ENCODE data around the gene PCAT7. TPM values are rescaled to one million over a fixed set of nuclear protein-coding genes. Genes with fewer than 3 reads are reported as not detected.

The PCAT7 gene
- total RNA-seq, 1 experiment from 2014 or later: 3.8 TPM

GRCh38 chr9:94568972-94569712, 14.3 kb downstream of the PCAT7 start:
- Histone ChIP-seq H3K79me2 (ENCODE audit: low read depth) (no peaks in the 10 kb centered on the region), H3K4me1 (replicated peaks; ENCODE audit: insufficient read depth) (no peaks in the 10 kb centered on the region), H3K9me2 (ENCODE audit: insufficient read depth) (no peaks in the 10 kb centered on the region), H3F3A (ENCODE audit: insufficient read depth, low read depth) (peaks cover 3% of the 10 kb centered on the region; the same call in 1 of the 2 replicates), H3K4me2 (no peak overlapping the region), H3K4me3 (no peak overlapping the region), H3K27me3 (ENCODE audit: insufficient read depth, low read depth) (no peaks in the 10 kb centered on the region; the same call in 1 of the 2 replicates), H4K20me1 (ENCODE audit: insufficient read depth) (no peaks in the 10 kb centered on the region), H3K27ac (no peak overlapping the region), H2AFZ (no peak overlapping the region), H3K9me3 (ENCODE audit: insufficient read depth, low read depth) (peaks cover 2% of the 10 kb centered on the region; the same call in 1 of the 2 replicates), H3K36me3 (ENCODE audit: low read depth) (no peaks in the 10 kb centered on the region)
- ChIA-PET CTCF (interaction anchor here (0.5 kb wide), 1 partner anchor 100 kb away, joined by 4 read pairs; no protein-coding TSS in a partner anchor), POLR2A (ENCODE audit: unreplicated experiment) (no interaction called here)
- DNase-seq: no peak
- no TSS peak for BruUV-seq (replicated peaks)
- intact Hi-C loops (cut with micrococcal nuclease; ENCODE audit: unreplicated experiment): no loop called here
- TF ChIP-seq, protein P1, sequence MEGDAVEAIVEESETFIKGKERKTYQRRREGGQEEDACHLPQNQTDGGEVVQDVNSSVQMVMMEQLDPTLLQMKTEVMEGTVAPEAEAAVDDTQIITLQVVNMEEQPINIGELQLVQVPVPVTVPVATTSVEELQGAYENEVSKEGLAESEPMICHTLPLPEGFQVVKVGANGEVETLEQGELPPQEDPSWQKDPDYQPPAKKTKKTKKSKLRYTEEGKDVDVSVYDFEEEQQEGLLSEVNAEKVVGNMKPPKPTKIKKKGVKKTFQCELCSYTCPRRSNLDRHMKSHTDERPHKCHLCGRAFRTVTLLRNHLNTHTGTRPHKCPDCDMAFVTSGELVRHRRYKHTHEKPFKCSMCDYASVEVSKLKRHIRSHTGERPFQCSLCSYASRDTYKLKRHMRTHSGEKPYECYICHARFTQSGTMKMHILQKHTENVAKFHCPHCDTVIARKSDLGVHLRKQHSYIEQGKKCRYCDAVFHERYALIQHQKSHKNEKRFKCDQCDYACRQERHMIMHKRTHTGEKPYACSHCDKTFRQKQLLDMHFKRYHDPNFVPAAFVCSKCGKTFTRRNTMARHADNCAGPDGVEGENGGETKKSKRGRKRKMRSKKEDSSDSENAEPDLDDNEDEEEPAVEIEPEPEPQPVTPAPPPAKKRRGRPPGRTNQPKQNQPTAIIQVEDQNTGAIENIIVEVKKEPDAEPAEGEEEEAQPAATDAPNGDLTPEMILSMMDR (conservative IDR thresholded peaks at IDR 0.05): no peak
- TF ChIP-seq EZH2 (IDR thresholded peaks at IDR 0.05; ENCODE audit: low read depth): no peak

- no peak for DNase-seq
- Histone ChIP-seq H3K4me1 (replicated peaks; ENCODE audit: insufficient read depth) (no peaks in the 10 kb centered on the region), H3K27me3 (ENCODE audit: insufficient read depth, low read depth) (no peaks in the 10 kb centered on the region; the same call in 1 of the 2 replicates), H3K79me2 (ENCODE audit: low read depth) (no peaks in the 10 kb centered on the region), H3K4me2 (no peak overlapping the region), H3F3A (ENCODE audit: insufficient read depth, low read depth) (no peaks in the 10 kb centered on the region), H3K9me3 (ENCODE audit: insufficient read depth, low read depth) (no peaks in the 10 kb centered on the region), H3K4me3 (no peak overlapping the region), H3K27ac (no peak overlapping the region), H4K20me1 (ENCODE audit: insufficient read depth) (no peaks in the 10 kb centered on the region), H3K36me3 (ENCODE audit: low read depth) (no peaks in the 10 kb centered on the region), H2AFZ (no peak overlapping the region), H3K9me2 (ENCODE audit: insufficient read depth) (no peaks in the 10 kb centered on the region)
- POLR2A ChIA-PET (ENCODE audit: unreplicated experiment): no interaction called here
- intact Hi-C loops (cut with micrococcal nuclease; ENCODE audit: unreplicated experiment): no loop called here
- TF ChIP-seq, protein P1 (conservative IDR thresholded peaks at IDR 0.05): no peak
- no TSS peak for BruUV-seq (replicated peaks)
- CTCF ChIA-PET: no interaction called here
Measured at GRCh38 chr9:94576131-94576530, 21.2 kb downstream of the PCAT7 start.

- POLR2A ChIA-PET (ENCODE audit: unreplicated experiment): no interaction called here
Measured at GRCh38 chr9:94577036-94577435, 22.2 kb downstream of the PCAT7 start.

More at GRCh38 chr9:94577036-94577435, 22.2 kb downstream of the PCAT7 start:
- H3K4me1 ChIP-seq (replicated peaks; ENCODE audit: insufficient read depth): no peaks in the 10 kb centered on the region
- no TSS peak for BruUV-seq (replicated peaks)
- H3K27ac ChIP-seq: no peak overlapping the region
- no peaks in the 10 kb centered on the region for H3K79me2 ChIP-seq (ENCODE audit: low read depth)
- no peak for DNase-seq
- no peaks in the 10 kb centered on the region for H3K27me3 ChIP-seq (ENCODE audit: insufficient read depth, low read depth)
- no peak overlapping the region for H2AFZ ChIP-seq
- TF ChIP-seq EZH2 (IDR thresholded peaks at IDR 0.05; ENCODE audit: low read depth): no peak
- TF ChIP-seq, protein P1 (conservative IDR thresholded peaks at IDR 0.05): no peak
- no peaks in the 10 kb centered on the region for H4K20me1 ChIP-seq (ENCODE audit: insufficient read depth)
- H3K9me3 ChIP-seq (ENCODE audit: insufficient read depth, low read depth): no peaks in the 10 kb centered on the region
- H3K36me3 ChIP-seq (ENCODE audit: low read depth): no peaks in the 10 kb centered on the region
- no peaks in the 10 kb centered on the region for H3F3A ChIP-seq (ENCODE audit: insufficient read depth, low read depth)
- H3K4me3 ChIP-seq: no peak overlapping the region
- H3K4me2 ChIP-seq: no peak overlapping the region
- no peaks in the 10 kb centered on the region for H3K9me2 ChIP-seq (ENCODE audit: insufficient read depth)
- intact Hi-C loops (cut with micrococcal nuclease; ENCODE audit: unreplicated experiment): no loop called here
- CTCF ChIA-PET: no interaction called here
